Measurements from ENCODE around the gene PBRM1. TPM values are rescaled to one million over a fixed set of nuclear protein-coding genes. Genes with fewer than 3 reads are reported as not detected.

PBRM1 gene
- total and polyA plus RNA-seq, 7 experiments from 2014 or later, result 58.4 to 109 (median 76.9) TPM

DNA sequence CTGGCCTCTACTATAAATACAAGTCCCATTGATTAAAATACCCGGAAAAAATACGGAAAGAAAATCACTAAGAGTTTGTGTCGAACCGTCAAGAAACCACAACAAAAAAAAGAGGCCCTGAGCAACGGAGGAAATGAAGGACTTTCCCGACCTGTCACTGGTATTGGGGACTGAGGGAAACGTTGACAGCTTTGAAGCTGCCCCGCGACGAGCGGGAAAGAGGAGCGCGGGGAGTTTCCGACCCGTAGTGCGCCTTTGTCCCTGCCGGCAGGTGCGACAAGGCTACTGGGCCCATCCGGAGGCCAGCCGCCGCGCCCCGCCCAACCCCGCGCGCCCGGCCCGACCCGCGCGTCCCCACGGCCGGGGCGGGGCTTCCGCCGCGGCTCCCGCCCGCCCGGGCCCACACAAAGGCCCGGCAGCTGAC is 416 bp downstream of the PBRM1 start:
- peak; percentile 79 for ATAC-seq
- Mint-ChIP-seq H3K4me3 (peak overlapping the region; percentile 84 to 99 (median 94)), H3K4me1 (peaks cover 23 to 76% (median 65%) of the 10 kb centered on the region in 7 donors), H3K27ac (peak overlapping the region; percentile 86 to 98 (median 93)), H3K27me3 (no peaks in the 10 kb centered on the region), H3K36me3 (peaks cover 3 to 36% (median 23%) of the 10 kb centered on the region in 5 donors), H3K9me3 (peaks cover 0 to 2% (median 0%) of the 10 kb centered on the region in 11 donors)
- Histone ChIP-seq H3K27me3 (ENCODE audit: control insufficient read depth in 2 of 2, insufficient read depth in 2 of 2, low read length in 2 of 2) (no peaks in the 10 kb centered on the region), H3K36me3 (ENCODE audit: control insufficient read depth in 2 of 3, insufficient read depth in 3 of 3, low read length in 3 of 3) (peaks cover 28 to 34% (median 32%) of the 10 kb centered on the region in 3 experiments), H3K4me1 (ENCODE audit: control insufficient read depth in 2 of 2, insufficient read depth in 2 of 2, low read length in 2 of 2) (peaks cover 21 to 25% of the 10 kb centered on the region in 2 donors), H3K27ac (ENCODE audit: low read depth, low read length) (peak overlapping the region; percentile 89), H3K9me3 (ENCODE audit: control insufficient read depth in 2 of 3, low read length in 3 of 3) (no peaks in the 10 kb centered on the region), H3K4me3 (ENCODE audit: low read length) (peak overlapping the region; percentile 68)
- intact Hi-C loops (cut with micrococcal nuclease), result loop anchor here (1.0 to 10.0 kb wide), 12 partner anchors 14 to 1018 kb away; partner anchors contain the start of genes NISCH (in 2 of the 2), UQCC5 (in 2 of the 2), DCP1A (in 1 of the 2) and DUSP7 (in 1 of the 2)
- ChIA-PET CTCF (interaction anchor here (0.7 kb wide), 1 partner anchor 343 kb away, joined by 3 read pairs; no protein-coding TSS in a partner anchor), POLR2A (interaction anchor here (0.9 to 1.8 kb wide), 4 partner anchors 21 to 149 kb away, joined by 3 to 7 read pairs (median 4); partner anchors contain the start of genes SPCS1 and UQCC5)
- peak in 8 of 9 donors; percentile 51 to 86 (median 62) for DNase-seq

DNA sequence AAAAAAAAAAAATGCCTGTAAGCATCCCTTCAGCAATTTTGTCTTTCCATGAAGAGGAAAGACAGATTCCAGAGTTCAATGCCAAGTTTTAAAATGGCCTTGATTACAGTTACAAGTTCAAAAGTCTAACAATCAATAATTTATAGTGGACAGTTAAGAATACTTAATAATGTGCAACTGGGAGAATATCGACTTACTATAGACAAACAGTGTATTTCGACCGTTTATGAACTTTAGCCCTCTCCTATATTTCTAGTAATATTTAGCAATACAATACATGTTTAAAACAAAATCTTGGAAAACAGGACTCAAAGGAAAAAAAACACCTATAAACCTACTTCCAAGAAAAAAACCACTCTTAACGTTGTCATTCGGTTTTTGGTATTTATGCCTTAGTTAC is 1.5 kb downstream of the PBRM1 start:
- peaks cover 0 to 2% (median 0%) of the 10 kb centered on the region in 11 donors for H3K9me3 Mint-ChIP-seq
- ATAC-seq (no peak), DNase-seq (no peak)
- H3K4me1 Mint-ChIP-seq, result peaks cover 30 to 84% (median 70%) of the 10 kb centered on the region in 7 donors
- no peaks in the 10 kb centered on the region for H3K27me3 Mint-ChIP-seq
- Histone ChIP-seq H3K4me3 (ENCODE audit: low read length) (no peak overlapping the region), H3K27ac (ENCODE audit: low read depth, low read length) (peak overlapping the region; percentile 89), H3K27me3 (ENCODE audit: control insufficient read depth in 2 of 2, insufficient read depth in 2 of 2, low read length in 2 of 2) (no peaks in the 10 kb centered on the region), H3K4me1 (ENCODE audit: control insufficient read depth in 2 of 2, insufficient read depth in 2 of 2, low read length in 2 of 2) (peaks cover 21 to 25% of the 10 kb centered on the region in 2 donors), H3K36me3 (ENCODE audit: control insufficient read depth in 2 of 3, insufficient read depth in 3 of 3, low read length in 3 of 3) (peaks cover 17 to 34% (median 28%) of the 10 kb centered on the region in 3 experiments), H3K9me3 (ENCODE audit: control insufficient read depth in 2 of 3, low read length in 3 of 3) (no peaks in the 10 kb centered on the region)
- ChIA-PET POLR2A (interaction anchor here (0.6 to 1.8 kb wide), 5 partner anchors 11 to 275 kb away, joined by 3 to 7 read pairs (median 4); partner anchors contain the start of genes SPCS1 and UQCC5), CTCF (interaction anchor here (0.7 kb wide), 1 partner anchor 67 kb away, joined by 3 read pairs; no protein-coding TSS in a partner anchor)
- H3K4me3 Mint-ChIP-seq, result peak overlapping the region; percentile 64 to 99 (median 94)
- H3K36me3 Mint-ChIP-seq, result peaks cover 2 to 31% (median 23%) of the 10 kb centered on the region in 5 donors
- H3K27ac Mint-ChIP-seq, result peak overlapping the region in 8 of 9 donors; percentile 59 to 98 (median 92)
- intact Hi-C loops (cut with micrococcal nuclease), result loop anchor here (2.0 to 10.0 kb wide), 5 partner anchors 13 to 627 kb away; partner anchors contain the start of genes DUSP7 (in 1 of the 2), NISCH (in 1 of the 2), RFT1 (in 1 of the 2) and TNNC1 (in 1 of the 2)

DNA sequence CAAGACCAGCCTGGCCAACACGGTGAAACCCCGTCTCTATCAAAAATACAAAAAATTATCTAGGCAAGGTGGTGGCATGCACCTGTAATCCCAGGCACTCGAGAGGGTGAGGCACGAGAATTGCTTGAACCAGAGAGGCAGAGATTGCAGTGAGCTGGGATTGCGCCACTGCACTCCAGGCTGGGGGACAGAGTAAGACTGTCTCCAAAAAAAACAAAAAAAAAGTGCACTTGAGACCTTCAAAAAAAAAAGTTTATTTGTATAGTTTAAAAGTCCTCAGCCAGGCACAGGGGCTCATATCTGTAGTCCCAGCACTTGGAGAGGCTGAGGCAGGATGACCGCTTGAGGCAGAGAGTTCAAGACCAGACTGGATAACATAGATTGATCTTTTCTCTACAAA is 2.1 kb downstream of the PBRM1 start:
- peaks cover 8 to 31% (median 22%) of the 10 kb centered on the region in 5 donors for H3K36me3 Mint-ChIP-seq
- intact Hi-C loops (cut with micrococcal nuclease), result loop anchor here (2.0 to 10.0 kb wide), 5 partner anchors 13 to 627 kb away; partner anchors contain the start of genes DUSP7 (in 1 of the 2), NISCH (in 1 of the 2), RFT1 (in 1 of the 2) and TNNC1 (in 1 of the 2)
- no peaks in the 10 kb centered on the region for H3K27me3 Mint-ChIP-seq
- Histone ChIP-seq H3K36me3 (ENCODE audit: control insufficient read depth in 2 of 3, insufficient read depth in 3 of 3, low read length in 3 of 3) (peaks cover 11 to 34% (median 28%) of the 10 kb centered on the region in 3 experiments), H3K27me3 (ENCODE audit: control insufficient read depth in 2 of 2, insufficient read depth in 2 of 2, low read length in 2 of 2) (no peaks in the 10 kb centered on the region), H3K4me1 (ENCODE audit: control insufficient read depth in 2 of 2, insufficient read depth in 2 of 2, low read length in 2 of 2) (peaks cover 21 to 25% of the 10 kb centered on the region in 2 donors), H3K9me3 (ENCODE audit: control insufficient read depth in 2 of 3, low read length in 3 of 3) (no peaks in the 10 kb centered on the region), H3K4me3 (ENCODE audit: low read length) (no peak overlapping the region), H3K27ac (ENCODE audit: low read depth, low read length) (peak overlapping the region; percentile 89)
- peak overlapping the region in 7 of 10 donors; percentile 16 to 95 (median 45) for H3K4me3 Mint-ChIP-seq
- H3K9me3 Mint-ChIP-seq, result peaks cover 0 to 2% (median 0%) of the 10 kb centered on the region in 11 donors
- ATAC-seq (no peak), DNase-seq (no peak)
- CTCF ChIA-PET, result no interaction called here
- POLR2A ChIA-PET, result interaction anchor here (0.5 to 1.8 kb wide), 4 partner anchors 11 to 360 kb away, joined by 3 to 7 read pairs (median 5); no protein-coding TSS in a partner anchor
- H3K27ac Mint-ChIP-seq, result peak overlapping the region in 4 of 9 donors; percentile 91 to 98 (median 92)
- H3K4me1 Mint-ChIP-seq, result peaks cover 32 to 84% (median 68%) of the 10 kb centered on the region in 7 donors

DNA sequence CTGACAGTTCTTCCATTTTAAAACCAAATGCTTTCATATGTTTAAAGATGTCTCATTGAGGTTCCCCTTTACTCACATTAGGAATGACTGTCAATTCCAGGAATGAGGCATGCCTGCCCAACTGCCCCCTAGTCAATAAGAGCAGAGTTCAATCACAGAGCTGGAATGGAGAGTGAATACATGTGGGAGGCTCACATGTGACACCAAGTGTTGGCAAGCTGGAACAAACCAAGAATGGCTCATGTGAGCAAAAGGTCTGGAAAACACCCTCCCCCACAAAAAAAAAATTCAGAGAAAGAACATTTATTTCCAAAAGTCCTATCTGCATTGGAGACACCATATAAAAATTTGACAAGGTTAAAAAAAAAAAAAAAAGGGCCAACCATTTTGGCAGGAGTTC is 3.7 kb downstream of the PBRM1 start:
- ChIA-PET CTCF (no interaction called here), POLR2A (no interaction called here)
- Histone ChIP-seq H3K27me3 (ENCODE audit: control insufficient read depth in 2 of 2, insufficient read depth in 2 of 2, low read length in 2 of 2) (no peaks in the 10 kb centered on the region), H3K27ac (ENCODE audit: low read depth, low read length) (no peak overlapping the region), H3K9me3 (ENCODE audit: control insufficient read depth in 2 of 3, low read length in 3 of 3) (no peaks in the 10 kb centered on the region), H3K36me3 (ENCODE audit: control insufficient read depth in 2 of 3, insufficient read depth in 3 of 3, low read length in 3 of 3) (peaks cover 7 to 33% (median 26%) of the 10 kb centered on the region in 3 experiments), H3K4me1 (ENCODE audit: control insufficient read depth in 2 of 2, insufficient read depth in 2 of 2, low read length in 2 of 2) (peaks cover 18 to 20% of the 10 kb centered on the region in 2 donors), H3K4me3 (ENCODE audit: low read length) (no peak overlapping the region)
- intact Hi-C loops (cut with micrococcal nuclease), result loop anchor here (10.0 kb wide), 2 partner anchors 227 to 407 kb away; partner anchors contain the start of genes NISCH (in 1 of the 2), TNNC1 (in 1 of the 2) and WDR82 (in 1 of the 2)
- Mint-ChIP-seq H3K27ac (peak overlapping the region in 6 of 9 donors; percentile 19 to 84 (median 41)), H3K36me3 (peaks cover 12 to 30% (median 26%) of the 10 kb centered on the region in 5 donors), H3K27me3 (no peaks in the 10 kb centered on the region), H3K9me3 (peaks cover 0 to 2% (median 0%) of the 10 kb centered on the region in 11 donors), H3K4me1 (peaks cover 33 to 68% (median 55%) of the 10 kb centered on the region in 7 donors), H3K4me3 (peak overlapping the region in 3 of 10 donors; percentile 16 to 33 (median 24))
- DNase-seq (peak in 1 of 9 donors; percentile 33), ATAC-seq (no peak)

DNA sequence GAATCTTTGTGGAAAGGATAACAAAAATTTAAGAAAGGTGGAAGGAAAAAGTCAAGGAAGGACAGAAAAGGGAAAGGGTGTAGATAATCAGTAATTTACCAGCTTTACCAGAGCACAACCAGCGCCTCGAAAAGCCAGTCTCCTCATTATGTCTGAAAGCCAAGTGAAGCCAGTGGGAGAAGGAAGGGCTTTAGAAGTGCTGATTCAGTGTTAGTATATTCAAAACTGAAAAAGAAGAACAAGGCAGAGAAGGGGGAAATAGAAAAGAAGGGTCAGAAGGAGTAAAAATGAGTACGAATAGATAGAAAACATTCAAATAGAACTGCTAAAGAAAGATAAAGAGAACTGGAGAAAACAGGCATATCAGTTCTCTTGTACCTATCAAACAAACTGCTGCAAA is 4.1 kb downstream of the PBRM1 start:
- ATAC-seq (no peak), DNase-seq (no peak)
- H3K36me3 ChIP-seq (ENCODE audit: control insufficient read depth in 2 of 3, insufficient read depth in 3 of 3, low read length in 3 of 3), result peaks cover 7 to 33% (median 29%) of the 10 kb centered on the region in 3 experiments
- no peaks in the 10 kb centered on the region for H3K27me3 ChIP-seq (ENCODE audit: control insufficient read depth in 2 of 2, insufficient read depth in 2 of 2, low read length in 2 of 2)
- peaks cover 0 to 2% (median 0%) of the 10 kb centered on the region in 11 donors for H3K9me3 Mint-ChIP-seq
- H3K36me3 Mint-ChIP-seq, result peaks cover 16 to 34% (median 28%) of the 10 kb centered on the region in 5 donors
- H3K27ac ChIP-seq (ENCODE audit: low read depth, low read length), result no peak overlapping the region
- ChIA-PET POLR2A (no interaction called here), CTCF (no interaction called here)
- no peak overlapping the region for H3K4me3 ChIP-seq (ENCODE audit: low read length)
- no peaks in the 10 kb centered on the region for H3K27me3 Mint-ChIP-seq
- H3K4me1 ChIP-seq (ENCODE audit: control insufficient read depth in 2 of 2, insufficient read depth in 2 of 2, low read length in 2 of 2), result peaks cover 14 to 16% of the 10 kb centered on the region in 2 donors
- H3K4me3 Mint-ChIP-seq, result peak overlapping the region in 4 of 10 donors; percentile 16 to 34 (median 29)
- H3K9me3 ChIP-seq (ENCODE audit: control insufficient read depth in 2 of 3, low read length in 3 of 3), result no peaks in the 10 kb centered on the region
- peak overlapping the region in 7 of 9 donors; percentile 3 to 84 (median 27) for H3K27ac Mint-ChIP-seq
- intact Hi-C loops (cut with micrococcal nuclease), result loop anchor here (10.0 kb wide), 2 partner anchors 227 to 407 kb away; partner anchors contain the start of genes NISCH (in 1 of the 2), TNNC1 (in 1 of the 2) and WDR82 (in 1 of the 2)
- H3K4me1 Mint-ChIP-seq, result peaks cover 30 to 63% (median 53%) of the 10 kb centered on the region in 7 donors

DNA sequence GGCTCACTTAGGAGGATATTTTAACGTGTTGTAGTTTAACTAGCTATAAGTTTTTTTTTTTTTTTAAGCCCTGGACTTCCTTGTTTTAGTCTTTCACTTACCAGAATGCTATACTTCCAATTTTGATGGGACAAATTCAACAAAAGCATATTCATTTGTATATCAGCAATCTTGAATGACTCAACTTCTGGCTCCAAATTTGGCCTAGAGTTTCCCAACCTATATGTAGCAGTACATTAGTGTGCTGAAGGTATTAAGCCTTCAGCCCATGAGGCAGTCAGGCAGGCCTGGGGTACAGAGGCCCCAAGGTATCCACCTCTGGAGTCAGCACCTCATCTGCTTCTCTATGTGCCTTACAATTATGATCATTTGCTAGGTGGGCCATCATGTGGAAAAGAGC is 5.9 kb downstream of the PBRM1 start:
- H3K36me3 ChIP-seq (ENCODE audit: control insufficient read depth in 2 of 3, insufficient read depth in 3 of 3, low read length in 3 of 3), result peaks cover 11 to 43% (median 33%) of the 10 kb centered on the region in 3 experiments
- peaks cover 18 to 45% (median 36%) of the 10 kb centered on the region in 5 donors for H3K36me3 Mint-ChIP-seq
- no peak overlapping the region for H3K4me3 Mint-ChIP-seq
- H3K9me3 Mint-ChIP-seq, result no peaks in the 10 kb centered on the region
- no peaks in the 10 kb centered on the region for H3K27me3 ChIP-seq (ENCODE audit: control insufficient read depth in 2 of 2, insufficient read depth in 2 of 2, low read length in 2 of 2)
- ChIA-PET CTCF (no interaction called here), POLR2A (no interaction called here)
- no peak overlapping the region for H3K27ac ChIP-seq (ENCODE audit: low read depth, low read length)
- no peaks in the 10 kb centered on the region for H3K27me3 Mint-ChIP-seq
- H3K9me3 ChIP-seq (ENCODE audit: control insufficient read depth in 2 of 3, low read length in 3 of 3), result no peaks in the 10 kb centered on the region
- DNase-seq (no peak), ATAC-seq (no peak)
- no peak overlapping the region for H3K4me3 ChIP-seq (ENCODE audit: low read length)
- H3K4me1 Mint-ChIP-seq, result peaks cover 26 to 56% (median 43%) of the 10 kb centered on the region in 7 donors
- intact Hi-C loops (cut with micrococcal nuclease), result loop anchor here (10.0 kb wide), 2 partner anchors 225 to 405 kb away; partner anchors contain the start of genes NISCH (in 1 of the 2), TNNC1 (in 1 of the 2) and WDR82 (in 1 of the 2)
- peaks cover 5 to 10% of the 10 kb centered on the region in 2 donors for H3K4me1 ChIP-seq (ENCODE audit: control insufficient read depth in 2 of 2, insufficient read depth in 2 of 2, low read length in 2 of 2)
- H3K27ac Mint-ChIP-seq, result peak overlapping the region in 4 of 9 donors; percentile 10 to 44 (median 36)
